Measurements from ENCODE around the gene ATG5. TPM values are rescaled to one million over a fixed set of nuclear protein-coding genes. Genes with fewer than 3 reads are reported as not detected.

ATG5 gene
- total RNA-seq, 1 donor from 2014 or later, result 76.5 TPM

DNA sequence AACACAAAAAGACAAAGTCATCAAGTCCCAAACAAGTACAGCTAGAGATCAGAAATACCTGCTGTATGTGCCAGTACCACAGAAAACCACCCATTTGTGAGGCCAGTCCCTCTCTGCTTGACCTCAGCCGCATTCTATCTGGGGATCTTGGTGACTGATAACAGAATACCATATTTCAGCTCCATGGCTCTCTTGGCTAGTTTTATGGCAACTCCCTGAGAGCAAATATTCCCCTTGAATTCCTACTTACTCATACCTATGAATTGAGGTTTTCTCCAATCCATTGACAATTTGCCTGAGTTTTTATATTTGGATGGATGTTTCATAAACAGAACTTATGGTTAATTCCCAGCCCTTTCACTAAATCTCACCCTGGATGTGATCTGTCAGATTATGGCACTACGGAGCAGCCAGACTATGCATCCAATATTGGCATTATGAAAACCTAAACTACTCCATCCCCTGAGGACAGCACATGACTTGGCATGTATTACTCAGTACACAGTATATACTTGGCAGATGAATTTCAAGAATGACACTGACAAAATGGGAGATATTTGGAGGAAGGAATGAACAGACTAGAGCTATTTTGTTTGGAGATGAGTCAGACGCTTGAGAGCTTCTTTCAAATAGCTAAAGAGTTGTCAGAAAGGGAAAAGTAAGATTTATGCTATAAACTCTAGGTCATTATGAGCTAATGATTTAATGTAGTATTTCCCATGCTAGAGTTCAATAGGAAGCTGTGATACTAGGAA, 143.7 kb downstream of the ATG5 start:
- peak; percentile 21 for DNase-seq (ENCODE audit: low read depth)

DNA sequence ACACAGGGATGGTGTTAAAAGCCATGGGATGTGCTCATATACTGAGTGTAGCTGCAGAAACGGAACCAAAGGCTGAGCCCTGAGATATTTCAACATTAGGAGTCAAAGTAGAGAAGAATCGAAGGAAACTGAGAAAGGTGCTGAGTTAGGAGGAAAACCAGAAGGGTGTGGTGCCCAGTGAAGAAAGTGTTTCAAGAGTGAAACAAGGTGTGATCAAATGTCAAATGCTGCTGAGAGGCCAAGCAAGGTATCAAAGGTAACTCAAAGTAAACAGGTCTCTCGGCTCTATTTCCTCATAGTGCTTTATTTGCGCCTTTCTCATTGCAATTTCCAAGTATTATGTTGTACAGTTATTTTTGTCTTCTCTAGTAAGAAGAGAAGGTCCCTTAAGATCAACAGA, 145.4 kb downstream of the ATG5 start:
- no peak for DNase-seq (ENCODE audit: low read depth)

DNA sequence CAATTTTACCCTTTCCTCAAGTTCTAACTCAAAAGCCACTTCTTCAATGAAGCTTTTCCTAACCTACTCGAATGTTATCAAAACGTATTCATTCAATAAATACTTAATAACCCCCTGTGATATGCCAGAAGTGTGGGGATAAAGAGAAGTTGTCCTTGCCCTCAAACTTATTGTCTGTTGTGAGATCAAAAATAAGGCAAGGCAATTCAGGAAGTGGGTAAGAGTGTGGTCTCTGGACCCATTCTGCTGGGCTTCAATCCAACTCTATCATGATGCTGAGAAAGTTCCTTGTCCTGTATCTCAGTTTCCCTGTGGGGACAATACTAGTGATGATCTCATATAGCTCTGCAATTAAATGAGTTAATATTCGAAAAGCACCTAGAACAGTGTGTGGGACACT, 146.7 kb downstream of the ATG5 start:
- DNase-seq (ENCODE audit: low read depth), result no peak

DNA sequence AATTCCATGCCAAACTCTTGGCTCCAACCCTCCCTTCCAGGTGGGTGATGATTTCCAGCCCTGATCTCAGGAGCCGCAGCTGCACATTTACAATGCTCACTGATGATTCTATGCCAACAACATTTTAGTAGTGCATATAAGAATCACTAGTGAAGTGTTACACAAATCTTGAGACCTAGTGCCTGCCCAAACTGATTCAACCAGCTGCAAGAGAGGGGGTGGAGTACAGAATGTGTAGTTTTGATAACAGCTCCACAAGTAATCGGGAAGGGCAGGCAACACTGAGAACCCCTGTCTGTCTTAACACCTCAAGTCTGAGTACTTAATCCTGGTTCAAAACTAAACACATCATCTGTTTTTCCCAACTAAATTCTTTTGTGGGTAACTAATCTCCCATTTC, 147.8 kb downstream of the ATG5 start:
- no peak for DNase-seq (ENCODE audit: low read depth)

DNA sequence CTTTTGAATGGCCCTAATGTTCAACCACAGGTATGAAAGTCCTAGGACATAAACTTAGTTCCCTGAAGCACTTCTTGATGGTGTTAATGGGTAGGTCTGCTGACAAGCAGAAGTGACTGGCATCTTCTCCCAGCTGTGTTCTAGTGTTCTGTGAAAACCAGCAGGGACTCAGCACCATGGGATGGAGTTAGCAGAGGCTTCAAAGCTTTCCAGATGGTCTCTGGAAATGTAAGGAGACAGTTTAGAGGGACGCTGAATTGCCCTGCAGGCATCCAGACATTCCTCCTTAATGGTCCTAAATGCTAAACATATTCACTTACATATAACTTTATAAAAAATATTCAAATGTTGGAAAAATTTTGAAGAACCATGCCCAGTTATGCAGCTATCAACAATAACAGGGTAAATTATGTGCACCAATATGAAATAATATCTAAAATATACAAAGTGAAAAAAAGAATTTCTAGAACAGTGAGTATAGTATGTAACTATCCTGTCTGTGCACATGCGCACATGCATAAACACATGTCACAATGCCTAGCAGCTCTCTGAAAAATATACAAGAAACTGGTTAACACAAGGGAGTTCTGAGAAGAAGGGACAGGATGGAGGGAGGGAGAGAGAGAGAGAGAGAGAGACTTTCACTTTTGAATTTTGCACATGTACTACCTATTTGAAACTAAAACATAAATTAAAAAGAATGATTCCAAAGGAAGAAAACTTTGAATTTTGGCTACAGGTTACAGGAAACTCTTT, 152.3 kb downstream of the ATG5 start:
- DNase-seq (ENCODE audit: low read depth), result no peak

DNA sequence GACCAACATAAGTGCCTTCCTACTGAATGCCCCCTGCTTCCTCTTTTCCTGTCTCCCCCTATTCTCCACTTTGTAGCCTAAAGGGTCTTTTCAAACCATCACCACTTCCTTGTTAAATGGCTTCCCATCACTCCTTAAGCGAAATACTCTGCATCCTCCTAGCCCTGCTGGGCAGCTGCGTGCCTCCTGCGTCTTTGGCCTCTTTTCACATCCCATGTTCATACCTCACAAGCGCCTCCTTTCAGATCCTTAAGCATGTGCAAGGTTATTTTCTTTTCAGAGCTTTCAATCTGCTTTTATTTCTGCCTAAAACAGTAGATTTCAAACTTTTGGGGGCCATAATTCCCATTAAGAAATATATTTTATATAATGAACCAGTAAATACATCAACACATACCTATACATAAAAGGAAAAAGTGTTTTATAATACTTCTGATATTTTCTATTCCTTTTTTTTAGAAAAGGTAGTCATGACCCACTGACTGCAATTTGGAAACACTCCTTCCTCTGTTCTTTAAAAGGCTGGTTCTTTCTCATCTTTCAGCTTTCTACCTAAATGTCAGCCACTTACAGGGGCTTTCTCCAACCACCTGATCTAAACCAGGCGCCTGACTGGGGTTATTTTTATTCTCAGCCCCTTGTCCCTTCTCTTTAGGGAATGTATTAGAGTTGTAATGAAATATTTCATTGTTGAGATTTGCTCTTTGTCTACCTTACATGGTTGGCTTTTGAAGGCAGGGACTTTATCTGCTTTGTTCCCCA, 155.3 kb downstream of the ATG5 start:
- DNase-seq (ENCODE audit: low read depth), result no peak

DNA sequence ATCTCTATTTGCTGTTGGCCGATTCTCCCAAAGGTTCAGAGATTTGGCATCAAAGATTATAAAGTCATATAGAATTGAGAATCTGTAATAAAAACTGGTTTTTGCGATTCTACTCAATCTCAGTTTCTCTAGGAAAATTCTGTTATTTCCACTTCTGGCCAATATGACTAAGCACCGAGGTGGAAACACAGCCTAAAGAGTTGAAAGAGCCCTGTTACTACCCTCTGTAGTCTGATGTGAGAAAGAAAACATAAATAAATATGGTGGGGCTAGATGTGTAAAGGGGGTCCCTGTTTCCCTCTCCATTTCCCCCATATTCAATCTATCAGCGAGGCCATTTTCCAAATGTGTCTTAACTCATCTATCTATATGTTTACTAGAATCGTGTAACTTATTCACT, 156.0 kb downstream of the ATG5 start:
- no peak for DNase-seq (ENCODE audit: low read depth)

DNA sequence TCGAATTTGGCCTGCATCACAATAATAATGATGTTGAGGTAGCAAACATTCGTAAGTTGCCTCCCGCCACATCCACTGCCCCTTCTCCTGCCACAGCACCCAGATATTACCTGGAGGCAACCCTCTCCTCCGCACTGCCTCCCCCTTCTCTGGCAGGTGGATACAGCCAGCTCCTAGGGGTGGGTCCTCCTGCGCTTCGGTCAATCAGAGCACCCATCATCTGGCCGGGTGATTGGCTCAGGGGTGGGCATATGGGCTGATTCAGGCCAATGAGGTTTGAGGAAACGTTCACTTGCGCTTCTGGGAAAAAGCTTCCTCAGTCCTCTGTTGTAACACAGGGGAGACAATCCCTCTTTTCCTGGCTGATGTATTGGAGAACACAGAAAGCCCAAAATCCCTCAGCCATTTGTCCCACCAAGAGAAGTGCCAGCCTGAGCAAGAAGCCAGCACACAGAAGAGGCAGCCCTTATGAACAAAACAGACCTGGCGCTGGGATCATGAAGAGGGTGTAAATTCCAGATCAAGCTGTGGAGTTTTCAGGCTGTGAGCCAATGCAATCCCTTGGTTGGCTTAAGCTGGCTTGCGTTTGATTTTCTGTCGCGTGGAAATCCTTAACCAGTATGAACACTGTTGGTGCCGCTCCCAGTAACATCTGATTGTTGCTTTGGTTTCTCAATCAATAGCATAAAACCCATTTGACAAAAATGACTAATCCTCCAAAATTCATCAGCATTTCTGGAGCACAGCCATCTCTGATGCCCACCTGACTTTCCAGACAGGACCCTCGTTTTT, 157.3 kb downstream of the ATG5 start:
- no peak for DNase-seq (ENCODE audit: low read depth)

DNA sequence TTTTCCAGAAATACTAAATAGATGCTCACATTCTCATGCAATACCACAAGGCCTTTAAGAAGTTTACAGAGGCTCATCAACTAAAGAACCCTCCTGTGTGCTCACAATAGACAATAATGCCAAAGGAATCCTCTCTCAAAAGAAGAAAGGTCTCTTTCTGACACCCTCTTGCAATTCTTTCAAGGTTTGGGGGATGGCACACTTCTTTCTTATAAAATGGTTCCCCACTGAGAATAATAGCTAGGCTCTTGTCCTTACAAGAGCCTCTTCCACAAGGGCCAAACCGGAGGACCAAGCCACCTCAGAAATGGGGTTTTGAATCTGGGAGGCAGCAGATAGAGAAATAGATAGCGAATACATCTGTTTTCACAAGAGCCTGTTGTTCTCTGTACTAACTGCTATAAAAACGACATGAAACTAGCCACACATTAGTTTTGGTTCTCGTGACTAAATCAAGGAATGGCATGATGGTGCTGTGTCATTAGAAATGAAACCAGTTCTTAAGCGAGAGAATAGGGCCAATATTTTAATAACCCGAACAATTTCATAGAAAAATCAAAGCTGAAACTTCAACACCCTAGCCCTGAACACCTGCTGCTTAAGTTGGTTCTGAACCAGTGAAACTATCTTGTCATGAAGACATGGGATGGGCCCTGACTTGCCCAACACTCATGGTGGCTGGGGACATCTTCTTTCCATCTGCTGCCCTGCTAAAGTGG, 158.3 kb downstream of the ATG5 start:
- DNase-seq (ENCODE audit: low read depth), result no peak

DNA sequence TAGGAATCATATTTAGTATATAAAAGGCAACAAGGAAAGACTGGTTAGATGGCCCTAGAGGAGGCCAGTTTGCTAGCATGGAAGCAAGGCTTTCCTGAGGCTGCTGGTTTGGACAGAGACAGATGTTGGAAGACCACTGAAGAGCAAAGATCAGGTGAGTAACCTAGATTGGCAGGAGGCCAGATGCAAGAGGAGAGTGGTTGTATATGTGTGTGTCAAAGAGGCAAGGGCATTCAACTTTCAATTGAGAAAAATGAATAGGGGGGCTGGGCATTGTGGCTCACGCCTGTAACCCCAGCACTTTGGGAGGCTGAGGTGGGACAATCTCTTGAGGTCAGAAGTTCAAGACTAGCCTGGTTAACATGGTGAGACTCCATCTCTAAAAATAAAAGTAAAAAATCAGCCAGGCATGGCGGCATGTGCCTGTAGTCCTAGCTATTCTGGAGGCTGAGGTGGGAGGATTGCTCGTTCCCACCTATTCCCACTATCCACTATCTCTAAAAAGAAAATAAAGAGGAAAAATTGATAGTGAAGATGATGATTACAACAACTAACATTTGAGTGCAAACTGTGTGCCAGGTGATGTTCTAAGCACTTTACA, 159.6 kb downstream of the ATG5 start:
- peak; percentile 80 for DNase-seq (ENCODE audit: low read depth)

DNA sequence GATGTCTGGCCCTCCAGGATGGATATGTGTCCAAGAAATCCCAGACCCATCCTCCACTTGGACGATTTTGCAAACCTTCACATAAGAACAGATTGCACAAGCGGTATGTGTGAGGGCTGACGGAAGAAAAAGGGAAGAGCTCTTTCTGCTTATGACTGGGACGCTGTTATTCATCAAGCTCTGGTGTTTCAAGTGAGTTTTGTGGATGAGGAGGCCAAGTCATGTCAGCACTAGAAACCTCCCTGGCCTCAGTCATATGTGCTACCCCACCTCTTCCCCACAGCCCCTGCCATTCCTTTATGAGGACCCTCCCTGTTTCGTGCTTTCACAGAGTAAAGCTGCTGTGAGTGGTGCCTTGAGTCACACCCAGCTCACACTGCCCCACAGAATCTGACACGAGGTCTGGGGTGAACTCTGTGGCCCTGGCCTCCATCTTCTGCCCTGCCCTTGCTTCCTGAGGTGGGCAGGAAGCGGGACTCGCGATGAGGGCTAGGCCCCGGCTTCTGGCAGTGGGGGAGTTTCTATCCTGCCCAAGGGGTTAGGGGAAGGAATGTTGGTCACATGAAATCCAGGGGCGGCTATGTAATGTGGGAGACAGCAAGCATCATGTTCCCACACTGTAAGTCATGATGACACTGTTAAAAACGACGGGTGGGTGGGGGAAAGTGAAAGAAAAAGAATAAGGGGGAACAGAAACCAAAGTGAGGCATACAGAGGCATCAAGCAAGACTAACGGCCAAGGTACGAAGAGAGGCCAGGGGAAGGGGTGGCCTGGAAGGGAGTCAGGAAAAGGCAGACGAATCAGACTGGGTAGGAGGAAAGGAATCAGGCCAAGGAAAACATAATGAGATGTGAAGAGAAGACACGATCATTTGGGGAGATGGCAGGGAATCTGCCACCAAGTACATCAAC, 161.3 kb downstream of the ATG5 start:
- peak; percentile 32 for DNase-seq (ENCODE audit: low read depth)

DNA sequence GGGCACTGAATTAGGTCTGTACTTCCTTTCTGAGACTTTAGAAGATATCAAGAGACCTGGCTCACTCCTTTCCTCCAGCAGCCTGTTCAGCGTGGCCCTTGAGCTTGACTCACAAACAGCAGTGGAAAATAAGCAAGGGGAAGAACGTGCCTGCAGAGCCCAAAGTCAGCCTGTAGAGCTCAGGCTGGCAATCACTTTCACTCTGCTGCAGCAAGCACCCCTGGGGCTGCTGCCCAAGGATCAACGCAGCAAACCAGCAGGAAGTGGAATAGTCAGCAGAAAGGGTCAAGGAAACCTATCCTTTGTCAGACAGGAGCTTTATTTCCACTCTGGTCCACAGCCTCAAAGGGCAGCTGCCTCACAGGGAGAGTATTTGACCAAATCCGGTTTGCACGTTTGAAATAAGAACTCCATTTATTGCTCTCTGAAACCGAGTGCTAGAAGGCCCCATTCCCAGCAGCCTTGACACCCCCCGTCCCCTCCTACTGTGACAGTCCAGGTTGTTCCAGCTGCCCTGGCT, 162.1 kb downstream of the ATG5 start:
- DNase-seq (ENCODE audit: low read depth), result peak; percentile 61

DNA sequence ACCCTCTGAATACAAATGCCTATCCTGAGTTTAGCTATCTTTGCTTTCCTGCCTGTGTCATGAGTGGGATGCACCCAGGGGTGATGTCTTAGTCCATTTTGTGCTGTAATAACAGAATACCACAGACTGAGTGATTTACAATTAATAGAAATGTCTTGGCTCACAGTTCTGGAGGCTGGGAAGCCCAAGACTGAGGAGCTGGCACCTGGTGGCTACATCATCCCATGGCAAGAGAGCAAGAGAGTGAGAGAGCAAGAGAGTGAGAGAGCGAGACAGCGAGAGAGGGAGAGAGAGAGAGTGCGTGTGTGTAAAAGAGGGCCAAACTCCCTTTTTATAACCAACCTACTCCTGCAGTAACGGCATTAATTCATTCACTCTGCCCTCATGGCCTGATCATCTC, 162.6 kb downstream of the ATG5 start:
- no peak for DNase-seq (ENCODE audit: low read depth)

DNA sequence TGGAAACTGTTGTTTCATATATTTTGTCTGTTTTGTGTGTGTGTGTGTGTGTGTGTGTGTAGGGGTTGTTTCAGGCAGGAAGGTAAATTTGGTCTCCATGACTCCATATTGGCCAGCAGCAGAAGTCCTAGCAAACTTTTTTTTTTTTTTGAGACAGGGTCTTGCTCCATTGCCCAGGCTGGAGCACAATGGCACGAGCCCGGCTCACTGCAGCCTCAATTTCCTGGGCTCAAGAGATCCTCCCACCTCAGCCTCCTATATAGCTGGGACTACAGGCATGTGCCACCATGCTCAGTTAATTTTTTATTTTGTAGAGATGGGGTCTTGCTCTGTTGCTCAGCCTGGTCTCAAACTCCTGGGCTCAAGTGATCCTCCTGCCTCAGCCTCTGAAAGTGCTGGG, 163.7 kb downstream of the ATG5 start:
- DNase-seq (ENCODE audit: low read depth), result no peak

DNA sequence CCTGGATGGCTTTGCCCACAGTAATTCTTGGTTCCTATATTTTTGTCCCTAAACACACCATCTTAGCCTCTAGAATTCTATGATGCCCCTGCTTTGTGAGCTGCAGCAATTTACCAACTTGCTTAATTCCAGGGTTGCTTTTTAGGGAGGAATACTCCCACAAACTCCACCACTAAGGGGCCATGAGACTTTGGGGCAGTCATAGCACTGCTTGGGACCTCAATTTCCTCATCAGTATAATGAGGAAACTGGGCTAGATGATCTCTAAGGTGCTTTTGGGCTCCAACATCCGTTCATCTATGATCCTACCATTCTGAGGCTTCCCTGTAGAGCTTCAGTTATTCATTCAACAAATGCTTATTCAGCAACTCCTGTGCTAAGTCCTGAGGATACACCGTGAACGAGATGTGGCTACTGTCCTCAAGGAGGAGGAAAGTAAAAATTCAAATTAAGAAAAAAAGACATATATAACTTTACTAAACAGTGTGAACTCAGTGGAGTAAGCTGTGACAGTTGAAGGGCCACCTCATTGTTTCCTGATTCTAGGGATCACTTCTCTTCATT, 164.2 kb downstream of the ATG5 start:
- DNase-seq (ENCODE audit: low read depth), result no peak

DNA sequence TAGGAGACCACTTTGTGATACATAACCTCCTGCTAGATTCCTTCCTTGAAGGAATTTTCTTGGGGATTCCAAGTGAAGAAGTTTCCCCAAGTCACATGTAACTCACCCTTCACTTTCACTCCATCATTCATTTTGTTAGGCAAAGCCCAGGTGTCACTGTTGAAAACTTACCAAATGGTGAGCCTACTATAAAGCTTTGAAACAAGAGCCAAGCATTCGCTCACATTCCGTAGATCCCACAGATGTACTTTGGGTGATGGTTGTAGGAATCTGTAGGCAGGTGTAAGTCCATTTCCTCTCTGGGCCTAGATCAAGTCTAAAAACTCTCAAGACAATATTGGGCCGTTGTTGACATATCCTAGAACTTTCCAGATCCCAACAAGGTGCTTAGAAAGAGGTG, 165.4 kb downstream of the ATG5 start:
- no peak for DNase-seq (ENCODE audit: low read depth)

DNA sequence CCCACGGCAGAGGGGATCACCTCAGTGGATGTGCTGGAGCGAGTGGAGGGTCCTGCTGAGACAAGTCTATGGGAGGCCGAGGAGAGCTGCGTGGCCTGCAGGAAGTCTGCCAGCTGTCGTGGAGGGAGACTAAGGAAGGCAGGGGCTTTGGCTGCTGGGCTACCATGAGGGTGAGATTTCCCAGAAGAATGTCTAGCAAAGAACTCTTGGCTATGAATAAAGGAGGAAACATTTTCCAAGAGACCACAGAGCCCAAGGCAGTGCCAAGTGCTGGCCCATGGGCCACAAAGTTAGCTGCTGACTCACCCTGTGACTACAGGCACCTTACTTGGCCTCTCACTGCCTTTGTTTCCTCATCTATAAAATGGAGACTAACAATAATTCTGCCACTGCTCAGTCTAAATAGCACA, 166.0 kb downstream of the ATG5 start:
- peak; percentile 94 for DNase-seq (ENCODE audit: low read depth)

DNA sequence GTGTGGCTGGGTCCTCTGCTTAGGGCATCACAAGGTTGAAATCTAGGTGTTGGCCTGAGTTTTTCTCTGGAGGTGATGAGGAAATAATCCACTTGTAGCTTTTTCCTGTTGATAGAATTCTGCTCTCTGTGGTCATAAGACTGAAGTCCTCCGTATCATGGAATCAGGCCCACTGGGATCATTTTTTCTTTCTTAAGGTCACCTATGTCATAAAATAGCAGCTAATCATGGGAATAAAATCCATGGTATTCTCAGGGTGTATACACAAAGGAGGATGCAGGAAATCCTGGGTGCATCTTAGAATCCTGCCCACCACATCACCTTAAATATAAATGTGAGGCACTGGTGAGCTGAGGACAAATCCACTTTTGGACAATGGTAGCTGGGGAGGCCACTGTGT, 166.7 kb downstream of the ATG5 start:
- peak; percentile 48 for DNase-seq (ENCODE audit: low read depth)

DNA sequence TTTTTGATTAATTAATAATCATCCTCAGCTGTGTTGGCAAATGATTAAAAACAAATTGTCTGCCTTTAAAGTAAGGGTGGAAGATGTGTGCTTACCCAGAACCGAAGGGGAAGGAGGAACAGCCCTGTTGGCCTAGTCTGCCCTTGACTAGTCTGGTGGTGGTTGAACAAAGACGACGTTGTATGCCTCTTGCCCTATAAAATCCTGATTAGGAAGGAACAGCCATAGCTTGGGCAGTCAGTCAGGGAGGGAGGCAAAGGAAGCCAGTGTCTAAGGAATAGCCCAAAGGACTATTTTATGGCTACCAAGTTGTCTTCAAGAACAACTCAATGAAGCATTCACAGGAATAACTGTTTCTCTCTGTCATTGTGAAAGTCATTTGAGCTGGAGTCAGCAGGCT, 168.7 kb downstream of the ATG5 start:
- peak; percentile 54 for DNase-seq (ENCODE audit: low read depth)
